A549 treated with Hydrocortisone at 1 μM for 4 hours (cell line): ENCODE results near the gene SCLT1. TPM values are rescaled to one million over a fixed set of nuclear protein-coding genes. Genes with fewer than 3 reads are reported as not detected.

Source experiments
- total RNA-seq: library from RNA; stranded (reverse); fragments of 200-300 nt; extraction: Qiagen RNA extraction; gene quantifications from 5 replicates; pipeline ENCODE4 v1.2.3, GENCODE V29; 2022

SCLT1 gene
- total RNA-seq, result 4.4 to 6.6 TPM (median 5.2 TPM) in 5 replicates

GRCh38 chr4:129093191-129093920 lies at the start of gene SCLT1:
Gene SCLT1, minus strand, starts transcription at chr4:129093539. Its CDS starts 436 bp downstream, at chr4:129093103.

DNA sequence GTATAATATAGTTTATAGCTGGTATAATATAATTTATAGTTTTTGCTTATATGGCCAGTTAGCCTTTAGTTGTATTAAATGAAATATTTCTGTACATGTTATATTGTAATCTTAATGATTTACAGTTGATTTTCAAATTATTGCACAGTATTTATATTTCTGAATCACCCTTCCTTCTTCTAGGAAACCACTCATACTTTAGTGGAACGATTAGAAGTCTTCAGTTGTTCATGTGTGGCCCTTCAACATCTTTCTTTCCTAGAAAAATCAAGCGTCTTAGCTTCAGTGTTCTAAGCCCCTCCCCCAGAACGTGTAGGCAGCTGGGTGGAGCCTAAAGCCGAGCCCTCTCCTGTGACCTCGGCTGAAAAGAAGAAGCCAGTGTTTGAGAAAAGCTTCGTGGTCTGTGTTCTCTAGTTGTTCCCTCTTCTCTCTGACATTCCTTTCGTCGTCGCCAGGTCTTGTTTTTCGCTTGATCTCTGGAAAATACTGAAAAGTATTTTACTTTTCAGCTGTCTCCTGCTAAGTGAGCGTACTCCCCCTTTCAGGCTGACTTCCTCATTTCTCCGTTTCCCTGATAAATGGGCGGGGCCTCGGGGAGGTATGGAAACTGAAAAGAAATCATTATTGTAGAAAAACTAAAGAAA lies 2.6 kb upstream of the SCLT1 start, which contains the start of gene C4orf33:
TSS of gene C4orf33 (plus strand) at position 342 of the 644 bp plus-strand sequence. CDS start 6,459 bp downstream, outside the sequence.

Other genes starting within 250 kb of the SCLT1 start
- gene C4orf33, start 2.6 kb upstream of the SCLT1 start, total RNA-seq, result 3.8 to 6.3 TPM (median 4.2 TPM) in 5 replicates